Right lobe of liver (tissue), 6 donors: ENCODE measurements around the gene PAGE4. TPM values are rescaled to one million over a fixed set of nuclear protein-coding genes. Genes with fewer than 3 reads are reported as not detected.

Experiments used
- ATAC-seq, 4 donors: fragments of 200-7000 bp; cut with Tn5 transposase; one replicate each; pipeline ENCODE4 v1.9.1; 2020; ENCODE audit warnings: mild to moderate bottlenecking in 4 of 4, moderate library complexity in 4 of 4
- DNase-seq, 3 donors: peaks; one replicate each; pipeline ENCODE4 v3.0.0-alpha.2; 2020
- H3K27ac ChIP-seq, 3 donors: fragments of 200-600 bp; one replicate each; pipeline ENCODE4 v1.8.0; 2022
- H3K27me3 ChIP-seq, 2 donors: fragments of 200-600 bp; one replicate each; pipeline ENCODE4 v1.8.0; 2022
- H3K36me3 ChIP-seq, 4 donors: fragments of 200-600 bp; sonication (generic) in 1 of 4; one replicate each; pipeline versions ENCODE4 v1.5.1 to v1.8.0; 2017 to 2022; ENCODE audit warnings: control low read depth in 1 of 4
- H3K4me1 ChIP-seq, 4 donors: fragments of 200-600 bp; sonication (generic) in 1 of 4; one replicate each; pipeline versions ENCODE4 v1.5.1 to v1.8.0; 2017 to 2022; ENCODE audit warnings: control low read depth in 1 of 4
- H3K4me3 ChIP-seq, 3 donors: fragments of 200-600 bp; one replicate each; pipeline ENCODE4 v1.8.0; 2022
- H3K9me3 ChIP-seq, 4 donors: fragments of 200-600 bp; sonication (generic) in 1 of 4; one replicate each; pipeline versions ENCODE4 v1.5.1 to v1.8.0; 2017 to 2022; ENCODE audit warnings: control low read depth in 1 of 4
- POLR2A ChIP-seq: fragments of 450-650 bp; IDR thresholded peaks from one replicate; pipeline ENCODE4 v1.6.1; 2017; ENCODE audit warnings: antibody characterized with exemption, mild to moderate bottlenecking
- WGBS: methylation state at CpG from one replicate; pipeline ENCODE4 v1.1.6; 2018; ENCODE audit warnings: low coverage, low lambda C conversion rate; ENCODE audit not compliant: insufficient coverage; ENCODE audit errors: missing lambda C conversion rate; 5-methylcytosine and 5-hydroxymethylcytosine counted together
- intact Hi-C, 2 donors: fragments of 100-400 bp; cut with DNase I; formaldehyde crosslinking; loops; one replicate each; pipeline versions ENCODE4 v1.11.2 to v1.14.1; 2022
- total RNA-seq, 6 experiments: library from RNA; depleted of rRNA in 2 of 6; stranded (reverse); fragments of >200 nt in 2 of 6; fragmentation: NEBNext Ultra II Directional in 3 of 6; extraction: Animal tissue kit (Norgen Biotek cat#: 25700) in 3 of 6; gene quantifications; one replicate each; pipeline versions ENCODE4 v1.1.0 to v1.2.4, GENCODE V29; 2016 to 2023
- TF ChIP-seq, protein P1 (sequence below), 4 donors: fragments of 200-600 bp in 3 of 4; fragments of 450-650 bp in 1 of 4; IDR thresholded peaks; one replicate each; pipeline versions ENCODE4 v1.5.1 to v1.8.0; 2016 to 2022; ENCODE audit warnings: antibody characterized with exemption in 4 of 4, mild to moderate bottlenecking in 2 of 4
- donor health status: DM: no; HTN: yes; CAD: no.
- donor health status: DM: no; HTN: no; CAD: no.
- donor health status: DM: no; HTN: no; CAD: no.
- donor health status: DM: no; HTN: yes; CAD: no.
- donor health status: DM: no; HTN: yes; CAD: no.

The PAGE4 gene
- total RNA-seq, 6 experiments from 2014 or later, result 0.98 TPM; not detected in 5

DNA sequence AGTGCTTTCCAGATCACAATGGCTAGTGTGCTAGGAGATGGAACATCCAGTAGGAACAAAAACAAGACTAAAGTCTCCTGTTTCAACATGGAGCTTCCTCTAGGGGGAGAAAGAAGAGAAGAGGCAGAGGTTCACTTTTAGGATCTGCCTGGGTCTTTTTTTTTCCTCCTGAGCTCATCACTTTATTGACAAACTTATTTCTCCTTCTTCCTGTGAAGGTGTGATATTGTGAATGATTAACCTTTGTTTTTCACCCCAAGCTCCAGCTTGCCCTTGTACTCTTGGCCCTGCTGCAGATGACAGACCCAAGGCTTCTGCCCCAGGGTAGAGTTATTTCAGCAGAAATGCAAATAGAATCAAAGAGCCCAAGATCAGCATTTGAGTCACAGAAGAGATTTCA, 13.5 kb downstream of the PAGE4 start:
- Histone ChIP-seq H3K9me3 (no peaks in the 10 kb centered on the region), H3K27me3 (peaks cover 0 to 6% of the 10 kb centered on the region in 2 donors), H3K4me1 (peaks cover 0 to 6% (median 0%) of the 10 kb centered on the region in 4 donors), H3K27ac (no peak overlapping the region), H3K36me3 (no peaks in the 10 kb centered on the region), H3K4me3 (no peak overlapping the region)
- no peak for DNase-seq
- intact Hi-C loops, result no loop called here
- ATAC-seq, result peak in 2 of 4 donors; percentile 40 to 43
- TF ChIP-seq POLR2A, result no peak
- TF ChIP-seq, protein P1, sequence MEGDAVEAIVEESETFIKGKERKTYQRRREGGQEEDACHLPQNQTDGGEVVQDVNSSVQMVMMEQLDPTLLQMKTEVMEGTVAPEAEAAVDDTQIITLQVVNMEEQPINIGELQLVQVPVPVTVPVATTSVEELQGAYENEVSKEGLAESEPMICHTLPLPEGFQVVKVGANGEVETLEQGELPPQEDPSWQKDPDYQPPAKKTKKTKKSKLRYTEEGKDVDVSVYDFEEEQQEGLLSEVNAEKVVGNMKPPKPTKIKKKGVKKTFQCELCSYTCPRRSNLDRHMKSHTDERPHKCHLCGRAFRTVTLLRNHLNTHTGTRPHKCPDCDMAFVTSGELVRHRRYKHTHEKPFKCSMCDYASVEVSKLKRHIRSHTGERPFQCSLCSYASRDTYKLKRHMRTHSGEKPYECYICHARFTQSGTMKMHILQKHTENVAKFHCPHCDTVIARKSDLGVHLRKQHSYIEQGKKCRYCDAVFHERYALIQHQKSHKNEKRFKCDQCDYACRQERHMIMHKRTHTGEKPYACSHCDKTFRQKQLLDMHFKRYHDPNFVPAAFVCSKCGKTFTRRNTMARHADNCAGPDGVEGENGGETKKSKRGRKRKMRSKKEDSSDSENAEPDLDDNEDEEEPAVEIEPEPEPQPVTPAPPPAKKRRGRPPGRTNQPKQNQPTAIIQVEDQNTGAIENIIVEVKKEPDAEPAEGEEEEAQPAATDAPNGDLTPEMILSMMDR (IDR thresholded peaks at IDR 0.05), result no peak

GRCh38 chrX:49844611-49845010, 15.5 kb downstream of the PAGE4 start:
- DNase-seq, result no peak
- H3K27me3 ChIP-seq, result no peaks in the 10 kb centered on the region
- H3K27ac ChIP-seq, result no peak overlapping the region
- TF ChIP-seq, protein P1 (IDR thresholded peaks at IDR 0.05), result no peak
- intact Hi-C loops, result no loop called here
- no peak for ATAC-seq
- WGBS, result 53% methylated on average over 8 of the region's 8 CpGs
- H3K4me3 ChIP-seq, result no peak overlapping the region
- H3K4me1 ChIP-seq, result peaks cover 0 to 6% (median 0%) of the 10 kb centered on the region in 4 donors
- no peaks in the 10 kb centered on the region for H3K9me3 ChIP-seq
- H3K36me3 ChIP-seq, result no peaks in the 10 kb centered on the region

DNA sequence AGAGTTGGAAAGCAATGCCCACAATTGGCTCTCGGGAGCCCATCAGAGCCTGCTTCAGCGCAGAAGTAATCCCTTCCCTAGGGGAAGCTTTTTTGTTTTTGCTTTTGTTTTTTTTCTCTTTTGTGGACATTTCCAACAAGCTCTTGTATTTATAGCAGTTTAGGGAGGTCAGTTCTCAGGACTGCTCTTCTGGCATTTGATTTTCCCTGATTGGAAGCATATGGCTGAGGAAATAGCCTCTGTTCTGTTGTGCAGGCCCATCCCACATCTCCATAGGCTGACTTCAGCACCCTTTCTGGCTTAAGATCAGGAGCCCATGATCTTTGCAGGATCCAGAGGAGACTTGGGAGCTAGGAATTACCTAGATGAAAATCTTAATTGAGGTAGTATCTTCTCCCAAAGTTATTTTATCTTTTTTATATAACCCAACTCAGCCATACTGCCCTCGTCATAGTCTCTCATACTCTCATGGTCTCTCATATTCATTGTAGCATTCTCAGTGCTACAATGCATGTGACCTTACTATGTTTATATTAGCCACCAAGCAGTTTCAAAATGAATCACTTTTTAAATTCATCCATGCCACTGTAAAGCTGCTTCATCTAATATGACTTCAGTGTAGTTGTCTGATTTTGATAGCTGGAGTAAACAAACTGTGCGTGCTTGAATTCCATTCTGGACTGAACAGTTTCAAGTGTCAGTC, 16.7 kb downstream of the PAGE4 start:
- intact Hi-C loops, result no loop called here
- ATAC-seq, result no peak
- Histone ChIP-seq H3K27me3 (no peaks in the 10 kb centered on the region), H3K36me3 (no peaks in the 10 kb centered on the region), H3K27ac (no peak overlapping the region), H3K4me3 (no peak overlapping the region), H3K9me3 (no peaks in the 10 kb centered on the region), H3K4me1 (peaks cover 0 to 6% (median 0%) of the 10 kb centered on the region in 4 donors)
- no peak for DNase-seq
- WGBS, result 41% methylated on average over 3 of the region's 4 CpGs
- TF ChIP-seq, protein P1 (IDR thresholded peaks at IDR 0.05), result no peak
- TF ChIP-seq POLR2A, result no peak

DNA sequence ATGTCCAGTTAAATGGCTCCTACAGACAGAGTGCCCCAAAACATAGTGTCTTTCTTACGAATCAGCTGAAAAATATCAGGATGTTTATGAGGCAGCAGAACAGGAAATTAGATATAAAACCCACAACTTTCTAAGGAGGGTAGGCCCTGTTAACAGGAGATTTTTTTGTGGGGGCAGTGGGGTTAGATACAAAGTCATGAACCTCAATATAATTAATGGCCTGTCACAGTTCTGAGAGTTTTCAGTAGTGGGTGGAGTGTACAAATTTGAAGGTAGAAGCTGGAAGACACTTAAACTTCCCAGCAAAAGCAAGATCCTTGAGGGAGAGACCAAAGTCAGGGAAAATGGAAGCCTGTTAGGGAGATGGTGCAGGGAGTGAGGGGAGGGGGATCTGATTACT, 17.4 kb downstream of the PAGE4 start:
- TF ChIP-seq, protein P1 (IDR thresholded peaks at IDR 0.05), result no peak
- no peak for TF ChIP-seq POLR2A
- Histone ChIP-seq H3K36me3 (no peaks in the 10 kb centered on the region), H3K4me3 (no peak overlapping the region), H3K4me1 (peaks cover 0 to 6% (median 0%) of the 10 kb centered on the region in 4 donors), H3K27ac (no peak overlapping the region), H3K9me3 (no peaks in the 10 kb centered on the region), H3K27me3 (no peaks in the 10 kb centered on the region)
- 57% methylated on average over 1 of the region's 1 CpG for WGBS
- intact Hi-C loops, result no loop called here
- ATAC-seq (no peak), DNase-seq (no peak)
